K562 (cell line): ENCODE data around the gene DNAJC1. TPM values are rescaled to one million over a fixed set of nuclear protein-coding genes. Genes with fewer than 3 reads are reported as not detected.
A peak's percentile ranks its signal among the peaks of the same experiment; 100 is the strongest.

Source experiments
- BRD9 ChIP-seq: fragments of 450-650 bp; IDR thresholded peaks from 2 replicates; pipeline ENCODE4 v1.6.1; 2018; ENCODE audit warnings: low read depth; ENCODE audit not compliant: partially characterized antibody
- CCNT2 ChIP-seq: IDR thresholded peaks from 2 replicates; pipeline ENCODE4 v1.6.1; 2011; ENCODE audit warnings: borderline replicate concordance, low read depth, mild to moderate bottlenecking, moderate library complexity, mixed read lengths, low read length; ENCODE audit not compliant: insufficient read length; ENCODE audit errors: extremely low read depth
- ETV5 ChIP-seq: sonication (generic); formaldehyde crosslinking; IDR thresholded peaks from 2 replicates; pipeline ENCODE4 v1.4.0; 2020; ENCODE audit warnings: low read depth, mild to moderate bottlenecking, missing genetic modification reagents
- FOXP1 ChIP-seq: sonication (generic); formaldehyde crosslinking; IDR thresholded peaks from 2 replicates; pipeline ENCODE4 v1.8.0; 2022; ENCODE audit warnings: mild to moderate bottlenecking, missing genetic modification reagents
- HDAC6 ChIP-seq: IDR thresholded peaks from 2 replicates; pipeline ENCODE4 v1.6.1; 2012; ENCODE audit warnings: low read depth, mild to moderate bottlenecking, control low read depth, inconsistent platforms, low read length, moderate library complexity
- PTRF ChIP-seq: fragments of 450-650 bp; IDR thresholded peaks from 2 replicates; pipeline ENCODE4 v1.6.1; 2016; ENCODE audit warnings: mild to moderate bottlenecking, missing genetic modification characterization, missing compliant biosample characterization
- RFX1 ChIP-seq: fragments of 450-650 bp; IDR thresholded peaks from 2 replicates; pipeline ENCODE4 v1.6.1; 2016; ENCODE audit warnings: mild to moderate bottlenecking, moderate library complexity
- TAF1 ChIP-seq: IDR thresholded peaks from 2 replicates; pipeline ENCODE4 v1.6.1; 2011; ENCODE audit warnings: mild to moderate bottlenecking, low read length, moderate library complexity; ENCODE audit not compliant: insufficient read depth, control insufficient read depth, severe bottlenecking; ENCODE audit errors: extremely low read depth
- WHSC1 ChIP-seq: IDR thresholded peaks from one replicate; pipeline ENCODE4 v1.6.1; 2012; ENCODE audit warnings: low read length, control low read depth, inconsistent platforms
- polyA plus RNA-seq, 8 experiments: library from polyadenylated mRNA; depleted of rRNA in 4 of 8; stranded (reverse) in 5 of 8; unstranded in 3 of 8; fragments of >200 nt; fragmentation: Nextera tagmentation in 2 of 8; fragmentation: Illumina TruSeq in 1 of 8; extraction: Ambion mirVana in 2 of 8; extraction: Trizol in 1 of 8; gene quantifications; 2 replicates each; pipeline versions ENCODE4 v1.2.1 to v1.2.3, GENCODE V29; 2011 to 2014; ENCODE audit warnings: inconsistent platforms in 1 of 8, missing spikeins in 1 of 8
- total RNA-seq, 7 experiments: library from RNA; depleted of rRNA in 6 of 7; stranded (reverse); fragments of >200 nt in 6 of 7; fragmentation: Illumina TruSeq in 2 of 7; extraction: Trizol in 2 of 7; gene quantifications; 2 replicates each; pipeline versions ENCODE4 v1.2.1 to v1.2.3, GENCODE V29; 2011 to 2021; ENCODE audit warnings: low replicate concordance in 1 of 7
- TF ChIP-seq, protein P1 (sequence below): sonication (generic); formaldehyde crosslinking; IDR thresholded peaks from 2 replicates; pipeline ENCODE4 v1.8.0; 2023; ENCODE audit warnings: missing genetic modification reagents, mild to moderate bottlenecking, borderline replicate concordance
- TF ChIP-seq, protein P2 (sequence below): fragments of 450-650 bp; IDR thresholded peaks from 2 replicates; pipeline ENCODE4 v1.6.1; 2016; ENCODE audit warnings: borderline replicate concordance

Gene DNAJC1
- total and polyA plus RNA-seq, 9 of the 15 experiments (the other 6 are each of a cell fraction or from before 2014, with no cell fraction given): 5.4 to 77.6 (median 40.3) TPM

DNA sequence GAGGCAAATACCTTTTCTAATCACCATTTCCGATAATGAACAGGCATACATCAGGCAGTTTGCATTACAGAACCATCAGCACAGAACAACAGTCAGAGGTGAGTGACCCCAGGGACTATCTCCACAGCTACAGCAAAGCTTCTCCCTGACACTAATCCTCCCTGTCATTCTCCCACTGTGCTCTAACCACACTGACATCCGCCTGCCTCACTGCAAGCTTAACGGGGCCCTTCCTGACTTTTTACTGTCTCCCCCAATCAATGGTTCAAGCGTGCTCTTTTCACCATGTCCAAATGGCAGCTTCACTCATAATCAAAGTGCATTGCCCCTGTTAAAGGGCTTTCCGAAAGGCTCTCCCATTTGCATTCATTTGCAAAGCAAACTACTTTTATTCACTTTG, 196.3 kb downstream of the DNAJC1 start (continued):
- TF ChIP-seq, protein P1, sequence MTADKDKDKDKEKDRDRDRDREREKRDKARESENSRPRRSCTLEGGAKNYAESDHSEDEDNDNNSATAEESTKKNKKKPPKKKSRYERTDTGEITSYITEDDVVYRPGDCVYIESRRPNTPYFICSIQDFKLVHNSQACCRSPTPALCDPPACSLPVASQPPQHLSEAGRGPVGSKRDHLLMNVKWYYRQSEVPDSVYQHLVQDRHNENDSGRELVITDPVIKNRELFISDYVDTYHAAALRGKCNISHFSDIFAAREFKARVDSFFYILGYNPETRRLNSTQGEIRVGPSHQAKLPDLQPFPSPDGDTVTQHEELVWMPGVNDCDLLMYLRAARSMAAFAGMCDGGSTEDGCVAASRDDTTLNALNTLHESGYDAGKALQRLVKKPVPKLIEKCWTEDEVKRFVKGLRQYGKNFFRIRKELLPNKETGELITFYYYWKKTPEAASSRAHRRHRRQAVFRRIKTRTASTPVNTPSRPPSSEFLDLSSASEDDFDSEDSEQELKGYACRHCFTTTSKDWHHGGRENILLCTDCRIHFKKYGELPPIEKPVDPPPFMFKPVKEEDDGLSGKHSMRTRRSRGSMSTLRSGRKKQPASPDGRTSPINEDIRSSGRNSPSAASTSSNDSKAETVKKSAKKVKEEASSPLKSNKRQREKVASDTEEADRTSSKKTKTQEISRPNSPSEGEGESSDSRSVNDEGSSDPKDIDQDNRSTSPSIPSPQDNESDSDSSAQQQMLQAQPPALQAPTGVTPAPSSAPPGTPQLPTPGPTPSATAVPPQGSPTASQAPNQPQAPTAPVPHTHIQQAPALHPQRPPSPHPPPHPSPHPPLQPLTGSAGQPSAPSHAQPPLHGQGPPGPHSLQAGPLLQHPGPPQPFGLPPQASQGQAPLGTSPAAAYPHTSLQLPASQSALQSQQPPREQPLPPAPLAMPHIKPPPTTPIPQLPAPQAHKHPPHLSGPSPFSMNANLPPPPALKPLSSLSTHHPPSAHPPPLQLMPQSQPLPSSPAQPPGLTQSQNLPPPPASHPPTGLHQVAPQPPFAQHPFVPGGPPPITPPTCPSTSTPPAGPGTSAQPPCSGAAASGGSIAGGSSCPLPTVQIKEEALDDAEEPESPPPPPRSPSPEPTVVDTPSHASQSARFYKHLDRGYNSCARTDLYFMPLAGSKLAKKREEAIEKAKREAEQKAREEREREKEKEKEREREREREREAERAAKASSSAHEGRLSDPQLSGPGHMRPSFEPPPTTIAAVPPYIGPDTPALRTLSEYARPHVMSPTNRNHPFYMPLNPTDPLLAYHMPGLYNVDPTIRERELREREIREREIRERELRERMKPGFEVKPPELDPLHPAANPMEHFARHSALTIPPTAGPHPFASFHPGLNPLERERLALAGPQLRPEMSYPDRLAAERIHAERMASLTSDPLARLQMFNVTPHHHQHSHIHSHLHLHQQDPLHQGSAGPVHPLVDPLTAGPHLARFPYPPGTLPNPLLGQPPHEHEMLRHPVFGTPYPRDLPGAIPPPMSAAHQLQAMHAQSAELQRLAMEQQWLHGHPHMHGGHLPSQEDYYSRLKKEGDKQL (CRISPR knock-in tag): no peak
- TF ChIP-seq PTRF (tag): no peak
- TF ChIP-seq CCNT2: peak; percentile 40
- peak; percentile 98 for TF ChIP-seq ETV5
- no peak for TF ChIP-seq FOXP1
- no peak for TF ChIP-seq HDAC6
- peak; percentile 78 for TF ChIP-seq BRD9
- no peak for TF ChIP-seq WHSC1
- peak; percentile 57 for TF ChIP-seq TAF1
- TF ChIP-seq, protein P2, sequence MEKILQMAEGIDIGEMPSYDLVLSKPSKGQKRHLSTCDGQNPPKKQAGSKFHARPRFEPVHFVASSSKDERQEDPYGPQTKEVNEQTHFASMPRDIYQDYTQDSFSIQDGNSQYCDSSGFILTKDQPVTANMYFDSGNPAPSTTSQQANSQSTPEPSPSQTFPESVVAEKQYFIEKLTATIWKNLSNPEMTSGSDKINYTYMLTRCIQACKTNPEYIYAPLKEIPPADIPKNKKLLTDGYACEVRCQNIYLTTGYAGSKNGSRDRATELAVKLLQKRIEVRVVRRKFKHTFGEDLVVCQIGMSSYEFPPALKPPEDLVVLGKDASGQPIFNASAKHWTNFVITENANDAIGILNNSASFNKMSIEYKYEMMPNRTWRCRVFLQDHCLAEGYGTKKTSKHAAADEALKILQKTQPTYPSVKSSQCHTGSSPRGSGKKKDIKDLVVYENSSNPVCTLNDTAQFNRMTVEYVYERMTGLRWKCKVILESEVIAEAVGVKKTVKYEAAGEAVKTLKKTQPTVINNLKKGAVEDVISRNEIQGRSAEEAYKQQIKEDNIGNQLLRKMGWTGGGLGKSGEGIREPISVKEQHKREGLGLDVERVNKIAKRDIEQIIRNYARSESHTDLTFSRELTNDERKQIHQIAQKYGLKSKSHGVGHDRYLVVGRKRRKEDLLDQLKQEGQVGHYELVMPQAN: no peak; the same call in 1 of the 2 replicates
- peak; percentile 61; the same call in 1 of the 2 replicates for TF ChIP-seq RFX1
